ENCODE measurements around the gene WWOX.

The WWOX gene

DNA sequence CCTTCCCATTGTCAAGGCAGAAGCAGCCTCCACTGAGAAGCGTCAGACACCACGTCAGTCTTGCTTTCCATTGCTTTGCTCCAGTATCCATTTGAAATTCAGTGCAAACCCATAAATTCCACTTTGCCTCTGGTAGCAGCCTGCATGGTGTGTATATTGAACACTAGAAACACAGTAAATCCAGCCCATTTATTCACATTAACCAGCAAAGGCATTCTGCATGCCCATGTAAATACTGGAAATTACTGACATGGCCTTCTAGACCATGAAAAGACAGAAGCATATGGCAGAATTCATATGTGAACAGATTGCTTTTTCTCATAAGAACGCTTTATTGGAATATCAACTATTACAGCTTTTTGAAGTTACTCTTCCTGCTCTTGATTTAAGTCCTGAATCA lies 595.0 kb downstream of the WWOX start:
- in situ Hi-C loops (cut with HindIII; ENCODE audit: low sequenced_read_pairs) = no loop called here

GRCh38 chr16:78695391-78695790 lies 595.9 kb downstream of the WWOX start:
- in situ Hi-C loops (cut with HindIII; ENCODE audit: low sequenced_read_pairs) = no loop called here

DNA sequence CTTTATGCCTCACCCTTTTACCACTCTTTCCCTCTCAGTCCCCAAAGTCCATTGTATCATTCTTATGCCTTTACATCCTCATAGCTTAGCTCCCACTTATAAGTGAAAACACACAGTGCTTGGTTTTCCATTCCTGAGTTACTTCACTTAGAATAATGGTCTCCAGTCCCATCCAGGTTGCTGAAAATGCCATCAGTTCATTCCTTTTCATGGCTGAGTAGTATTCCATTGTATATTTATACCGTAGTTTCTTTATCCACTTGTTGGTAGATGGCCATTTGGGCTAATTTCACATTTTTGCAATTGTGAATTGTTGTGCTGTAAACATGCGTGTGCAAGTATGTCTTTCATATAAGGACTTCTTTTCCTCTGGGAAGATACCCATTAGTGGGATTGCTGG lies 597.3 kb downstream of the WWOX start:
- in situ Hi-C loops (cut with HindIII; ENCODE audit: low sequenced_read_pairs) = no loop called here

- in situ Hi-C loops (cut with HindIII; ENCODE audit: low sequenced_read_pairs) = no loop called here
Measured at GRCh38 chr16:78697426-78697825, 598.0 kb downstream of the WWOX start.

DNA sequence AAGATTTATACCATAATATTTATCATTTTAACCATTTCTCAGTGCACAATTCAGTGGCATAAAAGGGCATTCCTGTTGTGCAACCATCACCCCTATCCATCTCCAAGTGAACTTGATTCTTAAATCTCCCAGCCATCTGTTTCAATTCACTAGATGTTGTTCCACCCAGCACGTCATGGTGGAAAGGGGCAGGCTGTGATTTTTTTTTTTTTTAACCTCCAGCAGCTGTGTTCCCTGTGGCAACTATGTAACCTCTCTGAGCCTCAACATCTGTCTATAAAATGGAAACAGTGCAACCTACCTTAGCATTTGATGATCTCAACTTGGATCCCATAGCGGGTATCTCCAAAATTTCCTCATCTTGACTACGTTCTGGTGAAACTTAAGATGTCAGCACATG lies 604.5 kb downstream of the WWOX start:
- in situ Hi-C loops (cut with HindIII; ENCODE audit: low sequenced_read_pairs) = no loop called here

DNA sequence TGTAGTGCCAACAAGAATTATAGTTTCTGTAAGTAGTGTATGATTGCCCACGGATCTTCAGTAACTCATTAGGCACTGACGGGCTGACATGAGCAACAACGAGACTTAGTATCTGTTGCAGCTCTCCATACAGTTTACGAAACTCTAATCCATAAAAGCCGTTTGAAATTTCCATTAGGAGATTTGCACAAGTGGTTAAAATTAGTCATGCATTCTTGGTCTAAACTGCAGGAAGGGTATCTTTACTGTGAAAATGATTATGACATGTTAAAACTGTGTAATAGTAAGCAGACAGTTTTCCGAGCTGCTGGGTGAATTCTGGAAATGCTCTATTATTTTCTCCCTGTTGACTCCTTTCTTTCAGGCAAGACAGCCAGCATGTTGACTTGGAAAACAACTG lies 605.0 kb downstream of the WWOX start:
- in situ Hi-C loops (cut with HindIII; ENCODE audit: low sequenced_read_pairs) = no loop called here

DNA sequence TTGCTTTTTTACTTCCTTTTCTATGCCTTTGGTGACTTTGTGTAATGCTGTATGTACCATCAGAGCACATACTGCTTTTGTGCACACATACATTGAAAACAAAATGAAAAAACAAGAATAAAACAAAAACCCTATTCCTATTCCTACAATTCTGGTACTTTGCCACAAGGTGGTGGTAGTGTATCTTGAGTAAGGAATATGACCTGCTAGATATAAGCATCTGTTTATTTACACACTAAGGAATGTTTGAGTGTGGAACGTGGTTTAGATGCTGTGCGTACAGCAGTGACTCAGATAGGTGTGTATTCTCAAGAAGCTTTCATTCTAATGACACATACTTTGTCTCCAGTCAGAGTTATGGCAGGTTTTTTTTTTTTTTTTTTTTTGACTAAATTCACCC lies 606.2 kb downstream of the WWOX start:
- in situ Hi-C loops (cut with HindIII; ENCODE audit: low sequenced_read_pairs) = no loop called here

GRCh38 chr16:78706637-78707036 lies 607.2 kb downstream of the WWOX start:
- in situ Hi-C loops (cut with HindIII; ENCODE audit: low sequenced_read_pairs) = no loop called here

GRCh38 chr16:78709137-78709884 lies 609.9 kb downstream of the WWOX start:
- in situ Hi-C loops (cut with HindIII; ENCODE audit: low sequenced_read_pairs) = no loop called here

- in situ Hi-C loops (cut with HindIII; ENCODE audit: low sequenced_read_pairs) = no loop called here
Measured at GRCh38 chr16:78715106-78715505, 615.7 kb downstream of the WWOX start.

- in situ Hi-C loops (cut with HindIII; ENCODE audit: low sequenced_read_pairs) = no loop called here
Measured at GRCh38 chr16:78715673-78716072, 616.2 kb downstream of the WWOX start.

- in situ Hi-C loops (cut with HindIII; ENCODE audit: low sequenced_read_pairs) = no loop called here
Measured at GRCh38 chr16:78718141-78718540, 618.7 kb downstream of the WWOX start.

GRCh38 chr16:78720416-78720815 lies 621.0 kb downstream of the WWOX start:
- in situ Hi-C loops (cut with HindIII; ENCODE audit: low sequenced_read_pairs) = no loop called here

DNA sequence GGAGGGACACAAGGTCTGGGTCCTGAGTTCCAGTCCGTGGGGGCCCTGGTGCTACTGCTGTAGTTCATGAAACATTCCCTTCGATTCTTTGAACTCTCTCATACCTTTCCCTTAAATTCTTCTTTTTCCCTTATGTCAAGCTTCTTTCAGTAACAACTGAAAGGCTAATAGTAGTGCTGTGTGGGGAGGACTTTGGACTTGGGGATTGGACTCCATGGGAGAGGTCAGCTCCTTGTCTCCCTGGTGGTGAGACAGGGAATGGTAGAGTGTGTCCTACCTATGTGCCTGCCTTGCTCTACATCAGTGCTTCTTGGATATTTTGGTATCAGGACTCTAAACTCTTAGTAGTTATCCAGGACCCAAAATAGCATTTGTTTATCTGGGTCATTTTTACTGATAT lies 628.1 kb downstream of the WWOX start:
- in situ Hi-C loops (cut with HindIII; ENCODE audit: low sequenced_read_pairs) = no loop called here

DNA sequence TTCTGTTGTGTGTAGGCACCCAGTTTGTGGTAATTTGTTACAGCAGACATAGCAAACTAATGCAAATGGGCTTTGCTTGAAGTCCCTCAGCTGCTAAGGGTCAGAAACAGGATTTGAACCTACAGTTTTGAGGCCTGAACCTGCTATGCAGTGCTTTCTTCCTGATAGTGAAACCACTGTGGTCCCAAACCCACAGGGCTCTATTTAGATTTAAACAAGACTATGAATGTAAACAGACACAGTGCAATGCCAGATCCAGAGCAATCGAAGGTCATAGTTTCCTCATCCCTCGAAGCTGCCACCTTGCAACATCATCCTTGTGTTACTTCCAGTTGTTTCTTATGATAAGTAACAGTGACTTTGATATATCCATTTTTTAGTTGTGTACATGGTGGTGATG lies 630.2 kb downstream of the WWOX start:
- in situ Hi-C loops (cut with HindIII; ENCODE audit: low sequenced_read_pairs) = no loop called here

DNA sequence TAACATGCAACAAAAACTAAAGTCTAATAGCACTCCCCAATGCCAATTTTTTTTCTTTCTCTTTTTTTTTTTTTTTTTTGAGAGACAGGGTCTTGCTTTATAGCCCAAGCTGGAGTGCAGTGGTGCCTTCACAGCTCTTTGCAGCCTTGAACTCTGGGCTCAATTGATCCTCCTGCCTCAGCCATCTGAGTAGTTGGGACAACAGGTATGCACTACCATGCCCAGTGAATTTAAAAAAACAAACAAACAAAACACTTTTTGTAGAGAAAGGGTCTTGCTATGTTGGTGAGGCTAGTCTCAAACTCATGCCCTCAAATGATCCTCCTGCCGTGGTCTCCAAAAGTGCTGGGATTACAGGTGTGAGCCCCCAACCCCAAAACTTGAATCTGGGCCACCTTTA lies 632.3 kb downstream of the WWOX start:
- in situ Hi-C loops (cut with HindIII; ENCODE audit: low sequenced_read_pairs) = no loop called here

- in situ Hi-C loops (cut with HindIII; ENCODE audit: low sequenced_read_pairs) = no loop called here
Measured at GRCh38 chr16:78732696-78733095, 633.2 kb downstream of the WWOX start.

GRCh38 chr16:78735337-78735736 lies 635.9 kb downstream of the WWOX start:
- in situ Hi-C loops (cut with HindIII; ENCODE audit: low sequenced_read_pairs) = no loop called here

- in situ Hi-C loops (cut with HindIII; ENCODE audit: low sequenced_read_pairs) = no loop called here
Measured at GRCh38 chr16:78737630-78738029, 638.2 kb downstream of the WWOX start.

DNA sequence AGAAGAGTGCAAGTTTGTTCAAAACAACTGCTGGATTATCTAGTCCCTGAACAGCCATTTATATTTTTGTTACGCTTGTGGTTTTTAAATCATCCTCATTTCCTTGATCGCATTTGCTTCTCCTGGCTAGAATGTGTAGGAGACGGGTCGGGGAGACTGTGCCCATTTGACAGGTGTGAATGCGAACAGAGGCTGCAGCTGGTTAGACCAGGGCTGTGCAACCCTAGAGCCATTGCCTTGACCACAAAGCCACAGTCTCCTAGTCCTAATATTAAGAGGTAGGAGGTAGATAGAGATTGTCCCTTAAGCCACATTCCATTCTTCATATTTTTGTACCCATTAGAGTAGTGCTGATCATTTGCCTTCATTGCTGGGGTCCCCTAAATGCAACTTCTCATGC lies 639.1 kb downstream of the WWOX start:
- in situ Hi-C loops (cut with HindIII; ENCODE audit: low sequenced_read_pairs) = no loop called here

DNA sequence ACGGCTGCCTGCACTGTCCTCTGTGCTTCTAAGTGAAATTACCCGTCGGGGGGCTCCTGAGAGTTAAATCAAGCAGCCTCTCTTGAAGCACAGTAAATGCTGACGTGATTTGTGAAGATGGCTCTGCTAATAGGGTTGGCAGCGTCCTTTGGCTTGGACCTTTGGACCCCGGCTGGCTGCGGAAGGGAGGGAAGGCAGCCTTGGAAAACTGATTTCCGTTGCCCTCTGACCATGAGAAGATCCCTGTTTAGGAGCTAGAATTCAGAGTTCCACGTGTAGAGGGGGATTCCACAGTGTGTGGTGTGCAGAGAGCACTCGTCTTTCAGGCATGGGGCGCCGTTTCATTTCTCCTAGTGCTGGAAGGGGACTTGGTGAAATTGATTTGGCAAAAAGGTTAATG lies 640.8 kb downstream of the WWOX start:
- in situ Hi-C loops (cut with HindIII; ENCODE audit: low sequenced_read_pairs) = no loop called here

- in situ Hi-C loops (cut with HindIII; ENCODE audit: low sequenced_read_pairs) = no loop called here
Measured at GRCh38 chr16:78742501-78743283, 643.2 kb downstream of the WWOX start.
